CD8-positive, alpha-beta memory T cell (primary cell): ENCODE results near the gene MINDY4. TPM values are rescaled to one million over a fixed set of nuclear protein-coding genes. Genes with fewer than 3 reads are reported as not detected.

Experiments
- CTCF ChIA-PET: fragments of 350-600 bp; sonication (Branson Sonifier 250); formaldehyde crosslinking; loops from one replicate; lab custom pipeline; 2021; ENCODE audit warnings: antibody characterized with exemption; lab: Charles Lee
- POLR2A ChIA-PET: fragments of 350-600 bp; sonication (Branson Sonifier 250); formaldehyde crosslinking; loops from one replicate; lab custom pipeline; 2021; ENCODE audit warnings: antibody characterized with exemption; lab: Charles Lee
- DNase-seq, 5 donors: peaks; one replicate each; pipeline versions ENCODE4 v3.0.0 to v3.0.0-alpha.2; 2020 to 2022; ENCODE audit warnings: mixed read lengths in 1 of 5
- H3K27ac ChIP-seq: one replicate; pipeline ENCODE4 v1.7.0; 2013; ENCODE audit warnings: low read depth, mild to moderate bottlenecking, low read length, moderate library complexity
- H3K27me3 ChIP-seq: 2 replicates; pipeline ENCODE4 v1.7.0; 2013; ENCODE audit warnings: low read length, mild to moderate bottlenecking; ENCODE audit not compliant: insufficient read depth, poor library complexity, severe bottlenecking
- H3K36me3 ChIP-seq: 2 replicates; pipeline ENCODE4 v1.7.0; 2013; ENCODE audit warnings: mild to moderate bottlenecking, low read length, moderate library complexity; ENCODE audit not compliant: insufficient read depth
- H3K4me1 ChIP-seq: 2 replicates; pipeline ENCODE4 v1.7.0; 2013; ENCODE audit warnings: mild to moderate bottlenecking, low read length, moderate library complexity; ENCODE audit not compliant: insufficient read depth
- H3K4me3 ChIP-seq: 2 replicates; pipeline ENCODE4 v1.7.0; 2013; ENCODE audit warnings: mild to moderate bottlenecking, low read length
- H3K9me3 ChIP-seq: 2 replicates; pipeline ENCODE4 v1.7.0; 2013; ENCODE audit warnings: mild to moderate bottlenecking, low read length
- H3K27ac Mint-ChIP-seq, 8 donors: one replicate each; pipeline ENCODE4 v1.8.0; 2020 to 2021; ENCODE audit warnings: mixed read lengths in 8 of 8, mild to moderate bottlenecking in 6 of 8, inconsistent platforms in 3 of 8, moderate library complexity in 3 of 8
- H3K27me3 Mint-ChIP-seq, 2 donors: one replicate each; pipeline ENCODE4 v1.8.0; 2020 to 2021; ENCODE audit warnings: mixed read lengths in 2 of 2, mild to moderate bottlenecking in 1 of 2, moderate library complexity in 1 of 2
- H3K36me3 Mint-ChIP-seq, 3 donors: one replicate each; pipeline ENCODE4 v1.8.0; 2020 to 2021; ENCODE audit warnings: mixed read lengths in 3 of 3, inconsistent platforms in 1 of 3, mild to moderate bottlenecking in 1 of 3
- H3K4me1 Mint-ChIP-seq, 3 donors: one replicate each; pipeline ENCODE4 v1.8.0; 2020 to 2021; ENCODE audit warnings: mixed read lengths in 3 of 3, inconsistent platforms in 1 of 3, mild to moderate bottlenecking in 1 of 3
- H3K4me3 Mint-ChIP-seq, 7 donors: one replicate each; pipeline ENCODE4 v1.8.0; 2020 to 2021; ENCODE audit warnings: mixed read lengths in 7 of 7, mild to moderate bottlenecking in 6 of 7, moderate library complexity in 4 of 7, inconsistent platforms in 2 of 7
- H3K9me3 Mint-ChIP-seq, 5 donors: one replicate each; pipeline ENCODE4 v1.8.0; 2020 to 2022; ENCODE audit warnings: mixed read lengths in 5 of 5, mild to moderate bottlenecking in 3 of 5, moderate library complexity in 2 of 5, inconsistent platforms in 1 of 5
- polyA plus RNA-seq: library from polyadenylated mRNA; unstranded; fragments of 300-500 nt; fragmentation: Illumina TruSeq; gene quantifications from one replicate; pipeline ENCODE4 v1.2.3, GENCODE V29; 2021
- total RNA-seq, 2 experiments: library from RNA; stranded (reverse); gene quantifications; one replicate each; pipeline ENCODE4 v1.2.3, GENCODE V29; 2021

MINDY4 gene
- total and polyA plus RNA-seq, 3 experiments from 2014 or later: 1.0 to 2.6 (median 2.4) TPM

GRCh38 chr7:30890226-30890625, 119.0 kb downstream of the MINDY4 start:
- Histone ChIP-seq H3K4me1 (no peaks in the 10 kb centered on the region), H3K36me3 (no peaks in the 10 kb centered on the region), H3K4me3 (no peak overlapping the region), H3K9me3 (no peaks in the 10 kb centered on the region), H3K27me3 (no peaks in the 10 kb centered on the region), H3K27ac (no peak overlapping the region)
- DNase-seq: no peak
- peaks cover 0 to 6% (median 0%) of the 10 kb centered on the region in 3 donors for H3K36me3 Mint-ChIP-seq
- ChIA-PET POLR2A (no interaction called here), CTCF (no interaction called here)
- H3K27me3 Mint-ChIP-seq: peaks cover 3 to 6% of the 10 kb centered on the region in 2 donors
- peaks cover 0 to 8% (median 3%) of the 10 kb centered on the region in 5 donors for H3K9me3 Mint-ChIP-seq
- no peak overlapping the region for H3K27ac Mint-ChIP-seq
- H3K4me3 Mint-ChIP-seq: no peak overlapping the region
- H3K4me1 Mint-ChIP-seq: no peaks in the 10 kb centered on the region

- H3K36me3 Mint-ChIP-seq: peaks cover 0 to 6% (median 0%) of the 10 kb centered on the region in 3 donors
- no peak overlapping the region for H3K4me3 Mint-ChIP-seq
- peaks cover 0 to 8% (median 3%) of the 10 kb centered on the region in 5 donors for H3K9me3 Mint-ChIP-seq
- ChIA-PET POLR2A (no interaction called here), CTCF (interaction anchor here (1.0 kb wide), 1 partner anchor 90 kb away, joined by 3 read pairs; no protein-coding TSS in a partner anchor)
- no peak overlapping the region for H3K27ac Mint-ChIP-seq
- no peaks in the 10 kb centered on the region for H3K36me3 ChIP-seq
- no peak overlapping the region for H3K27ac ChIP-seq
- H3K27me3 Mint-ChIP-seq: peaks cover 4 to 6% of the 10 kb centered on the region in 2 donors
- no peak for DNase-seq
- H3K9me3 ChIP-seq: no peaks in the 10 kb centered on the region
- H3K4me1 Mint-ChIP-seq: no peaks in the 10 kb centered on the region
- no peaks in the 10 kb centered on the region for H3K4me1 ChIP-seq
- no peak overlapping the region for H3K4me3 ChIP-seq
- no peaks in the 10 kb centered on the region for H3K27me3 ChIP-seq
Observed at GRCh38 chr7:30893357-30893756, 122.1 kb downstream of the MINDY4 start.

- H3K27me3 ChIP-seq: no peaks in the 10 kb centered on the region
- Mint-ChIP-seq H3K27ac (no peak overlapping the region), H3K36me3 (peaks cover 0 to 6% (median 0%) of the 10 kb centered on the region in 3 donors), H3K9me3 (peaks cover 0 to 8% (median 3%) of the 10 kb centered on the region in 5 donors), H3K4me1 (no peaks in the 10 kb centered on the region), H3K27me3 (peaks cover 6% of the 10 kb centered on the region in 2 donors), H3K4me3 (no peak overlapping the region)
- H3K36me3 ChIP-seq: no peaks in the 10 kb centered on the region
- H3K4me3 ChIP-seq: no peak overlapping the region
- POLR2A ChIA-PET: no interaction called here
- CTCF ChIA-PET: interaction anchor here (1.0 kb wide), 1 partner anchor 89 kb away, joined by 3 read pairs; no protein-coding TSS in a partner anchor
- H3K9me3 ChIP-seq: no peaks in the 10 kb centered on the region
- DNase-seq: no peak
- H3K4me1 ChIP-seq: no peaks in the 10 kb centered on the region
- no peak overlapping the region for H3K27ac ChIP-seq
Observed at GRCh38 chr7:30894009-30894408, 122.8 kb downstream of the MINDY4 start.

GRCh38 chr7:30894866-30895605, 123.8 kb downstream of the MINDY4 start:
- DNase-seq: no peak
- H3K27me3 ChIP-seq: no peaks in the 10 kb centered on the region
- Mint-ChIP-seq H3K36me3 (peaks cover 0 to 6% (median 0%) of the 10 kb centered on the region in 3 donors), H3K27me3 (peaks cover 5 to 6% of the 10 kb centered on the region in 2 donors), H3K9me3 (peaks cover 0 to 8% (median 3%) of the 10 kb centered on the region in 5 donors), H3K4me3 (no peak overlapping the region), H3K27ac (no peak overlapping the region), H3K4me1 (no peaks in the 10 kb centered on the region)
- H3K4me1 ChIP-seq: no peaks in the 10 kb centered on the region
- H3K36me3 ChIP-seq: no peaks in the 10 kb centered on the region
- H3K27ac ChIP-seq: no peak overlapping the region
- H3K9me3 ChIP-seq: no peaks in the 10 kb centered on the region
- H3K4me3 ChIP-seq: no peak overlapping the region
- ChIA-PET CTCF (no interaction called here), POLR2A (no interaction called here)

GRCh38 chr7:30896036-30896435, 124.8 kb downstream of the MINDY4 start:
- H3K27ac Mint-ChIP-seq: no peak overlapping the region
- no peak for DNase-seq
- Histone ChIP-seq H3K4me1 (no peaks in the 10 kb centered on the region), H3K9me3 (no peaks in the 10 kb centered on the region), H3K4me3 (no peak overlapping the region), H3K36me3 (no peaks in the 10 kb centered on the region), H3K27ac (no peak overlapping the region), H3K27me3 (no peaks in the 10 kb centered on the region)
- H3K4me1 Mint-ChIP-seq: no peaks in the 10 kb centered on the region
- POLR2A ChIA-PET: no interaction called here
- peaks cover 5 to 6% of the 10 kb centered on the region in 2 donors for H3K27me3 Mint-ChIP-seq
- H3K36me3 Mint-ChIP-seq: no peaks in the 10 kb centered on the region
- H3K4me3 Mint-ChIP-seq: no peak overlapping the region
- peaks cover 0 to 4% (median 0%) of the 10 kb centered on the region in 5 donors for H3K9me3 Mint-ChIP-seq
- CTCF ChIA-PET: no interaction called here

GRCh38 chr7:30896783-30897637, 125.8 kb downstream of the MINDY4 start:
- H3K36me3 ChIP-seq: no peaks in the 10 kb centered on the region
- Mint-ChIP-seq H3K4me1 (no peaks in the 10 kb centered on the region), H3K4me3 (no peak overlapping the region), H3K27ac (no peak overlapping the region), H3K36me3 (no peaks in the 10 kb centered on the region), H3K27me3 (peaks cover 5 to 6% of the 10 kb centered on the region in 2 donors), H3K9me3 (no peaks in the 10 kb centered on the region)
- no peak for DNase-seq
- no peak overlapping the region for H3K4me3 ChIP-seq
- no peaks in the 10 kb centered on the region for H3K27me3 ChIP-seq
- POLR2A ChIA-PET: no interaction called here
- no peaks in the 10 kb centered on the region for H3K4me1 ChIP-seq
- H3K27ac ChIP-seq: no peak overlapping the region
- CTCF ChIA-PET: no interaction called here
- H3K9me3 ChIP-seq: no peaks in the 10 kb centered on the region

- no peaks in the 10 kb centered on the region for H3K9me3 Mint-ChIP-seq
- POLR2A ChIA-PET: no interaction called here
- H3K27ac Mint-ChIP-seq: no peak overlapping the region
- H3K9me3 ChIP-seq: no peaks in the 10 kb centered on the region
- H3K4me3 Mint-ChIP-seq: no peak overlapping the region
- peaks cover 5 to 6% of the 10 kb centered on the region in 2 donors for H3K27me3 Mint-ChIP-seq
- H3K27ac ChIP-seq: no peak overlapping the region
- H3K36me3 Mint-ChIP-seq: no peaks in the 10 kb centered on the region
- H3K36me3 ChIP-seq: no peaks in the 10 kb centered on the region
- no peaks in the 10 kb centered on the region for H3K4me1 Mint-ChIP-seq
- no peak for DNase-seq
- CTCF ChIA-PET: no interaction called here
- H3K27me3 ChIP-seq: no peaks in the 10 kb centered on the region
- H3K4me3 ChIP-seq: no peak overlapping the region
- H3K4me1 ChIP-seq: no peaks in the 10 kb centered on the region
Observed at GRCh38 chr7:30897770-30898169, 126.6 kb downstream of the MINDY4 start.

- Histone ChIP-seq H3K36me3 (no peaks in the 10 kb centered on the region), H3K4me3 (no peak overlapping the region), H3K27ac (no peak overlapping the region), H3K4me1 (no peaks in the 10 kb centered on the region), H3K9me3 (no peaks in the 10 kb centered on the region), H3K27me3 (no peaks in the 10 kb centered on the region)
- CTCF ChIA-PET: interaction anchor here (1.3 kb wide), 1 partner anchor 85 kb away, joined by 3 read pairs; no protein-coding TSS in a partner anchor
- Mint-ChIP-seq H3K4me3 (no peak overlapping the region), H3K27ac (no peak overlapping the region), H3K27me3 (peaks cover 5 to 6% of the 10 kb centered on the region in 2 donors), H3K4me1 (no peaks in the 10 kb centered on the region), H3K36me3 (no peaks in the 10 kb centered on the region), H3K9me3 (no peaks in the 10 kb centered on the region)
- DNase-seq: no peak
- POLR2A ChIA-PET: no interaction called here
Observed at GRCh38 chr7:30898411-30898810, 127.2 kb downstream of the MINDY4 start.
